Glutamatergic neuron (in vitro differentiated cells): ENCODE measurements around the gene RACK1. TPM values are rescaled to one million over a fixed set of nuclear protein-coding genes. Genes with fewer than 3 reads are reported as not detected.
A peak's percentile ranks its signal among the peaks of the same experiment; 100 is the strongest.

ENCODE experiments used
- DNase-seq: peaks from one replicate; pipeline ENCODE4 v3.0.0; 2022
- H3K27ac Mint-ChIP-seq: one replicate; pipeline ENCODE4 v1.8.0; 2020; ENCODE audit warnings: mild to moderate bottlenecking, mixed read lengths, inconsistent platforms; ENCODE audit not compliant: unreplicated experiment
- H3K27me3 Mint-ChIP-seq: one replicate; pipeline ENCODE4 v1.8.0; 2020; ENCODE audit warnings: mild to moderate bottlenecking, moderate library complexity, mixed read lengths, inconsistent platforms; ENCODE audit not compliant: unreplicated experiment
- H3K36me3 Mint-ChIP-seq: one replicate; pipeline ENCODE4 v1.8.0; 2020; ENCODE audit warnings: mild to moderate bottlenecking, mixed read lengths, inconsistent platforms; ENCODE audit not compliant: unreplicated experiment
- H3K4me1 Mint-ChIP-seq: one replicate; pipeline ENCODE4 v1.8.0; 2020; ENCODE audit warnings: mild to moderate bottlenecking, low read depth, mixed read lengths, inconsistent platforms; ENCODE audit not compliant: unreplicated experiment
- H3K4me3 Mint-ChIP-seq: one replicate; pipeline ENCODE4 v1.8.0; 2020; ENCODE audit warnings: mild to moderate bottlenecking, mixed read lengths, inconsistent platforms; ENCODE audit not compliant: unreplicated experiment
- H3K9me3 Mint-ChIP-seq: one replicate; pipeline ENCODE4 v1.8.0; 2020; ENCODE audit warnings: mild to moderate bottlenecking, moderate library complexity, mixed read lengths, inconsistent platforms; ENCODE audit not compliant: unreplicated experiment
- total RNA-seq: library from RNA; stranded (reverse); fragmentation: NEBNext Ultra II Directional; extraction: Animal tissue kit (Norgen Biotek cat#: 25700); gene quantifications from one replicate; pipeline ENCODE4 v1.2.1, GENCODE V29; 2021; ENCODE audit not compliant: unreplicated experiment
- TF ChIP-seq, protein P1 (sequence below): fragments of 200-600 bp; sonication (generic); IDR thresholded peaks from one replicate; pipeline ENCODE4 v1.5.0; 2021; ENCODE audit not compliant: partially characterized antibody, unreplicated experiment

RACK1 gene
- total RNA-seq, 1 donor from 2014 or later: 1,397 TPM

DNA sequence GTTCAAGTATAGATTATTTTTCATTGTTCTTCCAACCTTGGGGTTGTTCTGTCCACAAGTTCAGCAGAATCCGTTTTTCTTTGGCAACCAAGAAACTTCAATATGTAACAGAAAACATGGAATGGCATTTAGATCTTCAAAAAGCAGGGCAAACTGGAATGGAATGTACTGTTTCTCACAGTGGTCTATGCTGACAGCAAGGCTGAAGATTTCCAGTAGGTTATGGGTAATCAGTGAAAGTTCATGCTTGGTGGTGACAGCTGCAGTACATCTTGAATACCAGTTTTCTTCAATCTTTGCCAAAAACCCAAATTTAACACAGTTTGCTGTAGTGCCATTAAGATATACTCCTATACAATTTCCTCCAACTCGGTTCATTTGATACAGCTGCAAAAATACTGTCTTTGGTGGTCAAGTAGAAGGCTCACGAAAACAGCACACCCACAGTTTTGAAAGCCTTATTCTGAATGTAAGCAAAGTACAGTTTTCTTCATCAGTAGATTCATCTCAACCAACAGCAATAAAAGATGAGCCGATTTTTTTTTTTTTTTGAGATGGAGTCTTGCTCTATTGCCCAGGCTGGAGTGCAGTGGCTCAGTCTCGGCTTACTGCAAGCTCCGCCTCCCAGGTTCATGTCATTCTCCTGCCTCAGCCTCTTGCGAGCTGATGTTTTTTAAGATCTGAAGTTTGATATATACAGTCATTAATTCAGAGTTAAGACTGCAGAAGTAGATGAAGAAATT lies 12.3 kb upstream of the RACK1 start:
- TF ChIP-seq, protein P1, sequence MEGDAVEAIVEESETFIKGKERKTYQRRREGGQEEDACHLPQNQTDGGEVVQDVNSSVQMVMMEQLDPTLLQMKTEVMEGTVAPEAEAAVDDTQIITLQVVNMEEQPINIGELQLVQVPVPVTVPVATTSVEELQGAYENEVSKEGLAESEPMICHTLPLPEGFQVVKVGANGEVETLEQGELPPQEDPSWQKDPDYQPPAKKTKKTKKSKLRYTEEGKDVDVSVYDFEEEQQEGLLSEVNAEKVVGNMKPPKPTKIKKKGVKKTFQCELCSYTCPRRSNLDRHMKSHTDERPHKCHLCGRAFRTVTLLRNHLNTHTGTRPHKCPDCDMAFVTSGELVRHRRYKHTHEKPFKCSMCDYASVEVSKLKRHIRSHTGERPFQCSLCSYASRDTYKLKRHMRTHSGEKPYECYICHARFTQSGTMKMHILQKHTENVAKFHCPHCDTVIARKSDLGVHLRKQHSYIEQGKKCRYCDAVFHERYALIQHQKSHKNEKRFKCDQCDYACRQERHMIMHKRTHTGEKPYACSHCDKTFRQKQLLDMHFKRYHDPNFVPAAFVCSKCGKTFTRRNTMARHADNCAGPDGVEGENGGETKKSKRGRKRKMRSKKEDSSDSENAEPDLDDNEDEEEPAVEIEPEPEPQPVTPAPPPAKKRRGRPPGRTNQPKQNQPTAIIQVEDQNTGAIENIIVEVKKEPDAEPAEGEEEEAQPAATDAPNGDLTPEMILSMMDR: no peak
- no peaks in the 10 kb centered on the region for H3K36me3 Mint-ChIP-seq
- DNase-seq: no peak
- peaks cover 20% of the 10 kb centered on the region for H3K4me1 Mint-ChIP-seq
- H3K27me3 Mint-ChIP-seq: peaks cover 12% of the 10 kb centered on the region
- H3K27ac Mint-ChIP-seq: no peak overlapping the region
- peaks cover 8% of the 10 kb centered on the region for H3K9me3 Mint-ChIP-seq
- no peak overlapping the region for H3K4me3 Mint-ChIP-seq

DNA sequence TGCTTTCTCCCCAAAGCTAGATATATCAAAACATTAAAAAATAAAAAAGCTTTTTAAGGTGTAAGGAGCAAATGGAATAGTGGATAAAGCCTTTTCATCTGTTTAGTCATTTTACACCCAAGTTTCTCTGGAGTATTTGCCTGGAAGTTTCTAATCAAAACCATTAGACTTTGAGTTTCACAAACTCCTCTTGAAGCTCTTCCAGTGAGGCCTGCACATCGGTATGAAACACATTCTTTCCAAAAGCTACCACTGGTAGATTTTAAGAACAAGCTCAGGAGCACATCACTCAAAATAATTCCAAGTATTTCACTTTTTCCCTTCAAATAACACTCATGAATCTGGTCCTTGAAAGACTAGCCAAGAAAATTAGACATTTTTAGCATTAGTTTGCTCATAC lies 11.6 kb upstream of the RACK1 start:
- Mint-ChIP-seq H3K27ac (no peak overlapping the region), H3K9me3 (peaks cover 2% of the 10 kb centered on the region), H3K36me3 (no peaks in the 10 kb centered on the region), H3K4me3 (no peak overlapping the region), H3K27me3 (peaks cover 6% of the 10 kb centered on the region), H3K4me1 (peaks cover 23% of the 10 kb centered on the region)
- TF ChIP-seq, protein P1: no peak
- DNase-seq: no peak

DNA sequence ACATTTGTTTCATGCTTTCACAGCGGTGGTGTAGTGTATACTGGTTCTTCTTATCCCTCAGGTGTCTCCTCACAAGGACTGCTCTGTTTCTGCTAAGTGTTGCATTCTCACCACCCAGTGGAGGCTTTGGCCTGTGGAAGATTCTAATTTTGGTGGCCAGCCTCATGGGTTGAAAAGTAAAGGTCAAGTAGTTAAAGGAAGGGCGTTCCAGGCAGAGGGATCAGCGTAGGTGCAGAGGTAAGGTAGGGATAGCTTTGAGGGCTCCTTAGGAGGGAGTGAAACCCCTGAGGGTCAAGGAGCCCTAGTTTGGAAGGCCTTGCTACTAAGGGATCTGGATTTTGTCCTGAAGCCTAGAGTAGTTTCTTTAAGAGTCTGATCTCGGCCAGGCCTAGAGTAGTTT lies 4.6 kb upstream of the RACK1 start:
- peak overlapping the region; percentile 92 for H3K4me3 Mint-ChIP-seq
- H3K4me1 Mint-ChIP-seq: peaks cover 35% of the 10 kb centered on the region
- H3K27ac Mint-ChIP-seq: peak overlapping the region; percentile 92
- no peak for DNase-seq
- H3K27me3 Mint-ChIP-seq: peaks cover 14% of the 10 kb centered on the region
- H3K9me3 Mint-ChIP-seq: peaks cover 23% of the 10 kb centered on the region
- TF ChIP-seq, protein P1: no peak
- peaks cover 6% of the 10 kb centered on the region for H3K36me3 Mint-ChIP-seq

DNA sequence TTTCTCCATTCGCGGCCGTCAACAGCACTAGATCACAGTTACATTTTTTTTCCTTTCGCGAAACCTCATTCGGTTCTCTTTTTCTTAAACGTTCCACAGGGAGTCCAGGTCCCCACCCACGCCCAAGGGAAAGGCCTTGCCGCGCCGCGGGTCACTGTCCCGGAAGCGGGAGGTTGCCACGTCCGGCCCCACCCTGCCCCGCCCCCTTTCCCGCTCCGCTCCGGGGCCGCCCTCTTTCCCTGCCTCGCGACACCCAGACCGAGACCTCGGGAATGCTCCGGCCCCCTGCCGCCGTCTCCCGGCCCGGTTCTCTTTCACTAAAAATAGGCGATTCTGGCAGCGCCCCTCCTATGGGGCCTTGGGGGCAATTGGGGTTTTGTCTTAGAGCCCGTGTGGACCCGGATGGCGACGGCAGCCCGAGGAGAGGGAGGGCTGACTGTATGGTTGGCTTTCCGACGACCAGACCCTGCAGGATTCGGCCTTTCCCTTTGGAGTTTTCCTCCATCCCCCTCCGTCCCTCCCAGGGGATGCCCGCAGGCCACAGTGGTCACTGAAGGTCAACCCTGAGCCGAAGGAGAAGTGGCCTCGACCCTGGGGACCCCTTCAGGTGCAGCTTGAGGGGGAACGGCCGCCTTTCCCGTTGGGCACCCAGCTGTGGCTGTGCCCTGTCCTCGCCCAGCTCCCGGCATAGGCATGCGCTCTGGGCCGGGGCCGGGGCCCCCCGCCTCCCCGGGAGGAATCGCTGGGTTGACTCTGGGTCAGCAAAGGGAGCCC lies 2.8 kb upstream of the RACK1 start:
- Mint-ChIP-seq H3K27ac (peak overlapping the region; percentile 97), H3K4me1 (peaks cover 35% of the 10 kb centered on the region), H3K4me3 (peak overlapping the region; percentile 92), H3K27me3 (peaks cover 17% of the 10 kb centered on the region), H3K36me3 (peaks cover 6% of the 10 kb centered on the region), H3K9me3 (peaks cover 33% of the 10 kb centered on the region)
- TF ChIP-seq, protein P1: no peak
- DNase-seq: peak; percentile 93
